RWPE2 (cell line): ENCODE measurements around the gene MARF1.
A peak's percentile ranks its signal among the peaks of the same experiment; 100 is the strongest.
"Not testable (repeated sequence)": the region's sequence is repeated elsewhere in the genome, so short reads cannot be mapped to it uniquely, and the experiment has no call there.

ENCODE experiments used
- ATAC-seq: fragments of 200-7000 bp; cut with Tn5 transposase; 3 replicates; pipeline ENCODE4 v1.9.1; 2021; ENCODE audit warnings: low read depth
- DNase-seq: peaks from one replicate; pipeline ENCODE4 v3.0.0-alpha.2; 2020; ENCODE audit warnings: low spot score
- H3K27ac ChIP-seq: fragments of 450-650 bp; 2 replicates; pipeline ENCODE4 v1.5.1; 2017; ENCODE audit warnings: mild to moderate bottlenecking; ENCODE audit not compliant: poor library complexity, severe bottlenecking
- H3K27me3 ChIP-seq: fragments of 250-450 bp; sonication (Bioruptor Pico); 2 replicates; pipeline ENCODE4 v1.5.1; 2021; ENCODE audit warnings: mild to moderate bottlenecking, moderate library complexity; ENCODE audit not compliant: insufficient read depth, poor library complexity, severe bottlenecking
- H3K36me3 ChIP-seq: fragments of 250-450 bp; sonication (Bioruptor Pico); 2 replicates; pipeline ENCODE4 v1.5.1; 2020; ENCODE audit warnings: low read depth, mild to moderate bottlenecking, moderate library complexity
- H3K4me1 ChIP-seq: fragments of 250-450 bp; sonication (Bioruptor Pico); 2 replicates; pipeline ENCODE4 v1.5.1; 2021; ENCODE audit warnings: mild to moderate bottlenecking, moderate library complexity; ENCODE audit not compliant: insufficient read depth, poor library complexity, severe bottlenecking
- H3K4me3 ChIP-seq: fragments of 250-450 bp; sonication (Bioruptor Pico); 2 replicates; pipeline ENCODE4 v1.5.1; 2021; ENCODE audit warnings: mild to moderate bottlenecking, moderate library complexity; ENCODE audit not compliant: severe bottlenecking
- H3K9me3 ChIP-seq: fragments of 250-450 bp; sonication (Bioruptor Pico); 2 replicates; pipeline ENCODE4 v1.5.1; 2021; ENCODE audit warnings: mild to moderate bottlenecking, moderate library complexity; ENCODE audit not compliant: severe bottlenecking
- TF ChIP-seq, protein P1 (sequence below): fragments of 450-650 bp; IDR thresholded peaks from one replicate; pipeline ENCODE4 v1.5.1; 2017; ENCODE audit warnings: mild to moderate bottlenecking, moderate library complexity; ENCODE audit not compliant: poor library complexity, severe bottlenecking

The MARF1 gene, protein sequence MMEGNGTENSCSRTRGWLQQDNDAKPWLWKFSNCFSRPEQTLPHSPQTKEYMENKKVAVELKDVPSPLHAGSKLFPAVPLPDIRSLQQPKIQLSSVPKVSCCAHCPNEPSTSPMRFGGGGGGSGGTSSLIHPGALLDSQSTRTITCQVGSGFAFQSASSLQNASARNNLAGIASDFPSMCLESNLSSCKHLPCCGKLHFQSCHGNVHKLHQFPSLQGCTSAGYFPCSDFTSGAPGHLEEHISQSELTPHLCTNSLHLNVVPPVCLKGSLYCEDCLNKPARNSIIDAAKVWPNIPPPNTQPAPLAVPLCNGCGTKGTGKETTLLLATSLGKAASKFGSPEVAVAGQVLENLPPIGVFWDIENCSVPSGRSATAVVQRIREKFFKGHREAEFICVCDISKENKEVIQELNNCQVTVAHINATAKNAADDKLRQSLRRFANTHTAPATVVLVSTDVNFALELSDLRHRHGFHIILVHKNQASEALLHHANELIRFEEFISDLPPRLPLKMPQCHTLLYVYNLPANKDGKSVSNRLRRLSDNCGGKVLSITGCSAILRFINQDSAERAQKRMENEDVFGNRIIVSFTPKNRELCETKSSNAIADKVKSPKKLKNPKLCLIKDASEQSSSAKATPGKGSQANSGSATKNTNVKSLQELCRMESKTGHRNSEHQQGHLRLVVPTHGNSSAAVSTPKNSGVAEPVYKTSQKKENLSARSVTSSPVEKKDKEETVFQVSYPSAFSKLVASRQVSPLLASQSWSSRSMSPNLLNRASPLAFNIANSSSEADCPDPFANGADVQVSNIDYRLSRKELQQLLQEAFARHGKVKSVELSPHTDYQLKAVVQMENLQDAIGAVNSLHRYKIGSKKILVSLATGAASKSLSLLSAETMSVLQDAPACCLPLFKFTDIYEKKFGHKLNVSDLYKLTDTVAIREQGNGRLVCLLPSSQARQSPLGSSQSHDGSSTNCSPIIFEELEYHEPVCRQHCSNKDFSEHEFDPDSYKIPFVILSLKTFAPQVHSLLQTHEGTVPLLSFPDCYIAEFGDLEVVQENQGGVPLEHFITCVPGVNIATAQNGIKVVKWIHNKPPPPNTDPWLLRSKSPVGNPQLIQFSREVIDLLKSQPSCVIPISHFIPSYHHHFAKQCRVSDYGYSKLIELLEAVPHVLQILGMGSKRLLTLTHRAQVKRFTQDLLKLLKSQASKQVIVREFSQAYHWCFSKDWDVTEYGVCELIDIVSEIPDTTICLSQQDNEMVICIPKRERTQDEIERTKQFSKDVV (N-terminal part only)

DNA sequence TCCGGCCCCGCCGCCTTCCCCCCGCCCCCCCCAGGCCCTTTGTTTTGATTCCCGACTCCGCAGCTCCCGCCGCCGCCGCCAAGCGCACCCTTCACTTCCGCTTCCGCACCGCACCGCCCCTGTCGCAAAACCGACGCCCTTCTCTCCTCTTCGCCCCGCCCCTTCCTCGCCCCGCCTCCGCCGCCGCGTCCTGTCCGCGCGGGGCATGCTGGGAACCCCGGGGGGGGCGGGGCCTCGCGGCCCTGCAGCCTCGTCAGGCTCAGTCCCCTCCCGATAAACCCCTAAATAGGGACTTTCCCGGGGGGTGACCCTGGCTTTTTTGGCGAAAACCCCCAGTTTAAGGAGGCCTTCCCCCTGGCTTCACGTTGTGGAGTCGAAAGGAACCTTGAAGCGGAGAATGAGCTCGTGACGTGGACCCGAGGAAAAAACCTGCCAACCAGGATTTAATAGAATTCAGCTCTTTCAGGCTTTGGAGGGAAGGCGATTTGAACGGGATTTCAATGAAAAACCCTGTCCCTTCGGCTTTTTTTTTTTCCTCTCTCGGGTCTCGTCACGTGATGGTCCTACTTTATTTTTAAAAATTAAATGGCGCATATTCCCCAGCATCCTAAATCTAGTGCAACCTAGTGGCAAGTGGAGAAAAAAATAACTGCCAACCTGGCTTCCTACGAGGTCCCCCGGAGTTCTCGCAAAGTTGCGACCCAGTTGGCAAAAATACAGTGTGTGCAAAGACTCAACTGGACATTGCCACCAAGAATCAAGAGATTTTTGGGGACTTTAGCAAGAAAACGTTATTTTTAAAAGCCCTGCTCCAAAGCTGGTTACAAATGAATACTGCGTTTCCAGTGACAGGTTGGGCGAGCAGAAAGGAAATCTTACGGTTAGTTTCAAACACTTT lies at the start of gene MARF1:
Gene MARF1, minus strand, starts transcription at position 107 of the 898 bp plus-strand sequence. CDS start 3,921 bp downstream, outside the sequence.
- Histone ChIP-seq H3K27me3 (no peaks in the 10 kb centered on the region), H3K9me3 (no peaks in the 10 kb centered on the region), H3K27ac (peak within 1 kb of the TSS; percentile 99), H3K4me1 (peaks cover 18% of the 10 kb centered on the region), H3K4me3 (peak within 1 kb of the TSS; percentile 73), H3K36me3 (peaks cover 17% of the 10 kb centered on the region)
- TF ChIP-seq, protein P1, sequence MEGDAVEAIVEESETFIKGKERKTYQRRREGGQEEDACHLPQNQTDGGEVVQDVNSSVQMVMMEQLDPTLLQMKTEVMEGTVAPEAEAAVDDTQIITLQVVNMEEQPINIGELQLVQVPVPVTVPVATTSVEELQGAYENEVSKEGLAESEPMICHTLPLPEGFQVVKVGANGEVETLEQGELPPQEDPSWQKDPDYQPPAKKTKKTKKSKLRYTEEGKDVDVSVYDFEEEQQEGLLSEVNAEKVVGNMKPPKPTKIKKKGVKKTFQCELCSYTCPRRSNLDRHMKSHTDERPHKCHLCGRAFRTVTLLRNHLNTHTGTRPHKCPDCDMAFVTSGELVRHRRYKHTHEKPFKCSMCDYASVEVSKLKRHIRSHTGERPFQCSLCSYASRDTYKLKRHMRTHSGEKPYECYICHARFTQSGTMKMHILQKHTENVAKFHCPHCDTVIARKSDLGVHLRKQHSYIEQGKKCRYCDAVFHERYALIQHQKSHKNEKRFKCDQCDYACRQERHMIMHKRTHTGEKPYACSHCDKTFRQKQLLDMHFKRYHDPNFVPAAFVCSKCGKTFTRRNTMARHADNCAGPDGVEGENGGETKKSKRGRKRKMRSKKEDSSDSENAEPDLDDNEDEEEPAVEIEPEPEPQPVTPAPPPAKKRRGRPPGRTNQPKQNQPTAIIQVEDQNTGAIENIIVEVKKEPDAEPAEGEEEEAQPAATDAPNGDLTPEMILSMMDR, result peak; percentile 29
- DNase-seq, result peak; percentile 98
- no peak for ATAC-seq

DNA sequence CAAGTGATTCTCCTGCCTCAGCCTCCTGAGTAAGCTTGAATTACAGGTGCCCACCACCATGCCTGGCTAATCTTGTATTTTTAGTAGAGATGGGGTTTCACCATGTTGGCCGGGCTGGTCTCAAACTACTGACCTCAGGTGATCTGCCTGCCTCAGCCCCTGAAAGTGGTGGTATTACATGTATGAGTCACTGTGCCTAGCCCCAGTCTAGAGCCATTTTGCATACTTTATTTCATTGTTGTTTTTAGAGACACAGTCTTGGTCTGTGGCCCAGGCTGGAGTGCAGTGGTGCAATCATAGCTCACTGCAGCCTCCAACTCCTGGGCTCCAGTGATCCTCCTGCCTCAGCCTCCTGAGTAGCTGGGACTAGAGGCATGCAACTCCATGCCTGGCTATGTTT lies 49.6 kb upstream of the MARF1 start:
- not testable (repeated sequence) for ATAC-seq, H3K4me1 ChIP-seq, H3K9me3 ChIP-seq, H3K27ac ChIP-seq, H3K4me3 ChIP-seq, DNase-seq, H3K27me3 ChIP-seq
- peaks cover 96% of the 10 kb centered on the region for H3K36me3 ChIP-seq

DNA sequence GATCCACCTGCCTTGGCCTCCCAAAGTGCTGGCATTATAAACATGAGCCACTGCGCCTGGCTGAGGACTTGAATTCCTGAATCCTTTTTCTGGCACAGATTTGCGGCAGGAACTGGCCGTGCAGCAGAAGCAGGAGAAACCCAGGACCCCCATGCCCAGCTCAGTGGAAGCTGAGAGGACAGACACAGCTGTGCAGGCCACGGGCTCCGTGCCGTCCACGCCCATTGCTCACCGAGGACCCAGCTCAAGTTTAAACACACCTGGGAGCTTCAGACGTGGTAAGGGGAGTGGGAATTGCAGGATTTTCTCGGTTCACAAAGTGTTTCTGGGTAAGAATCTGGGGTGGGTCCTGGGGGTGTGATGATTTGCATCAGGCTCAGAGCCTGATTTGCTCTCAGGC lies 48.1 kb upstream of the MARF1 start:
- Histone ChIP-seq H3K9me3 (no peaks in the 10 kb centered on the region), H3K36me3 (peaks cover 95% of the 10 kb centered on the region), H3K27ac (no peak overlapping the region), H3K4me1 (no peaks in the 10 kb centered on the region), H3K27me3 (no peaks in the 10 kb centered on the region), H3K4me3 (no peak overlapping the region)
- TF ChIP-seq, protein P1, result no peak
- DNase-seq (no peak), ATAC-seq (no peak)

DNA sequence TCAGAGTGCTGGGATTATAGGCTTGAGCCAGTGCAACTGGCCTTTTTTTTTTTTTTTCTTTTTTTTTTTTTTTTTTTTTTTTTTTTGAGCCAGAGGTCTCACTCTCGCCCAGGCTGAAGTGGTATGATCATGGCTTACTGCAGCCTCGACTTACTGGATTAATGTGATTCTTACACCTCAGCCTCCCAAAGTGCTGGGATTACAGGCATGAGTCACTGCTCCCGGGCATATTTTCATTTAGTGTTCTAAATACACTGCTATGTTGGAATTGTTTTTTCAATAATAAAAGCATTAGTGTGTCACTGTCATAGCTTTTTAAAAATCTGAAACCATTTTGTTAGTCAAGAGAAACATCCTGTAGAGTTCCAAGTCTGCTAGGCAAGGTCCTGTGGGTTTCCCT lies 47.3 kb upstream of the MARF1 start:
- TF ChIP-seq, protein P1, result no peak
- H3K4me1 ChIP-seq, result no peaks in the 10 kb centered on the region
- no peak overlapping the region for H3K27ac ChIP-seq
- H3K27me3 ChIP-seq, result no peaks in the 10 kb centered on the region
- no peaks in the 10 kb centered on the region for H3K9me3 ChIP-seq
- peaks cover 95% of the 10 kb centered on the region for H3K36me3 ChIP-seq
- ATAC-seq (no peak), DNase-seq (no peak)
- no peak overlapping the region for H3K4me3 ChIP-seq
